ENCODE results near the gene CDH24. TPM values are rescaled to one million over a fixed set of nuclear protein-coding genes. Genes with fewer than 3 reads are reported as not detected.

Gene CDH24
- total and polyA plus RNA-seq, 8 donors, result 1.2 to 14.3 (median 3.7) TPM; not detected in 1

DNA sequence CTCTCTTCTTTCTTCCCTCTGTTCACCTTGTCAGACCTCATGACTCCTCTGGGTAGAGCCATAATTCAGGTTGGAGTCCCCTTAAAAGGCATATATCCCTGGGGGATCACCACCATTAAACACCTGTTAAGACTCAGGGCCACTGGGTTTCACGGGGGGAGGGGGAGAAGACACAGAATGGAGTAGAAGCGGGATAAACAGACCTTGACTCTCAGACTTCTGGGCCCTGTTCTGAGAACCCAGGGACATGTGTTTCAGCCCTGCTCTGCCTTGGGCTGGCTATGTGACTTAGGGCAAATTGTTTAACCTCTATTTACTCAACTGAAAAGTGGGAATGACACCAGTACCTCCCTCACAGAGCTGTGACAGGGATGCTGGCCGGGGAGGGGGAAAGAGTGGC, 4.6 kb downstream of the CDH24 start:
- H3K9me3 ChIP-seq, result no peaks in the 10 kb centered on the region
- H3K4me1 ChIP-seq, result peaks cover 12 to 21% (median 16%) of the 10 kb centered on the region in 4 donors
- H3K36me3 ChIP-seq, result no peaks in the 10 kb centered on the region
- DNase-seq, result no peak
- intact Hi-C loops (cut with DNase I; ENCODE audit: low total_unique reads), result no loop called here
- 67 to 86% (median 80%) methylated on average over 3 of the region's 3 CpGs for WGBS, 5 donors
- H3K27ac ChIP-seq, result no peak overlapping the region
- H3K4me3 ChIP-seq, result no peak overlapping the region
- TF ChIP-seq POLR2A (IDR thresholded peaks at IDR 0.05) (no peak), POLR2AphosphoS5 (IDR thresholded peaks at IDR 0.05) (no peak), EP300 (IDR thresholded peaks at IDR 0.05) (no peak)
- TF ChIP-seq, protein P1, sequence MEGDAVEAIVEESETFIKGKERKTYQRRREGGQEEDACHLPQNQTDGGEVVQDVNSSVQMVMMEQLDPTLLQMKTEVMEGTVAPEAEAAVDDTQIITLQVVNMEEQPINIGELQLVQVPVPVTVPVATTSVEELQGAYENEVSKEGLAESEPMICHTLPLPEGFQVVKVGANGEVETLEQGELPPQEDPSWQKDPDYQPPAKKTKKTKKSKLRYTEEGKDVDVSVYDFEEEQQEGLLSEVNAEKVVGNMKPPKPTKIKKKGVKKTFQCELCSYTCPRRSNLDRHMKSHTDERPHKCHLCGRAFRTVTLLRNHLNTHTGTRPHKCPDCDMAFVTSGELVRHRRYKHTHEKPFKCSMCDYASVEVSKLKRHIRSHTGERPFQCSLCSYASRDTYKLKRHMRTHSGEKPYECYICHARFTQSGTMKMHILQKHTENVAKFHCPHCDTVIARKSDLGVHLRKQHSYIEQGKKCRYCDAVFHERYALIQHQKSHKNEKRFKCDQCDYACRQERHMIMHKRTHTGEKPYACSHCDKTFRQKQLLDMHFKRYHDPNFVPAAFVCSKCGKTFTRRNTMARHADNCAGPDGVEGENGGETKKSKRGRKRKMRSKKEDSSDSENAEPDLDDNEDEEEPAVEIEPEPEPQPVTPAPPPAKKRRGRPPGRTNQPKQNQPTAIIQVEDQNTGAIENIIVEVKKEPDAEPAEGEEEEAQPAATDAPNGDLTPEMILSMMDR (IDR thresholded peaks at IDR 0.05), result no peak
- H3K27me3 ChIP-seq, result peaks cover 0 to 7% (median 0%) of the 10 kb centered on the region in 3 donors

- no peak overlapping the region for H3K27ac ChIP-seq
- TF ChIP-seq POLR2AphosphoS5 (IDR thresholded peaks at IDR 0.05), result no peak
- TF ChIP-seq, protein P1 (IDR thresholded peaks at IDR 0.05), result peak in 4 of 7 experiments; percentile 17 to 59 (median 48)
- DNase-seq, result peak; percentile 55 to 68
- no peak overlapping the region for H3K4me3 ChIP-seq
- intact Hi-C loops (cut with DNase I; ENCODE audit: low total_unique reads), result no loop called here
- no peaks in the 10 kb centered on the region for H3K9me3 ChIP-seq
- WGBS, 5 donors, result 31 to 62% (median 46%) methylated on average over 8 to 14 of the region's 14 CpGs
- H3K4me1 ChIP-seq, result peaks cover 11 to 18% (median 14%) of the 10 kb centered on the region in 4 donors
- H3K36me3 ChIP-seq, result no peaks in the 10 kb centered on the region
- H3K27me3 ChIP-seq, result peaks cover 0 to 10% (median 0%) of the 10 kb centered on the region in 3 donors
Measured at GRCh38 chr14:23052182-23052623, 5.1 kb downstream of the CDH24 start.

DNA sequence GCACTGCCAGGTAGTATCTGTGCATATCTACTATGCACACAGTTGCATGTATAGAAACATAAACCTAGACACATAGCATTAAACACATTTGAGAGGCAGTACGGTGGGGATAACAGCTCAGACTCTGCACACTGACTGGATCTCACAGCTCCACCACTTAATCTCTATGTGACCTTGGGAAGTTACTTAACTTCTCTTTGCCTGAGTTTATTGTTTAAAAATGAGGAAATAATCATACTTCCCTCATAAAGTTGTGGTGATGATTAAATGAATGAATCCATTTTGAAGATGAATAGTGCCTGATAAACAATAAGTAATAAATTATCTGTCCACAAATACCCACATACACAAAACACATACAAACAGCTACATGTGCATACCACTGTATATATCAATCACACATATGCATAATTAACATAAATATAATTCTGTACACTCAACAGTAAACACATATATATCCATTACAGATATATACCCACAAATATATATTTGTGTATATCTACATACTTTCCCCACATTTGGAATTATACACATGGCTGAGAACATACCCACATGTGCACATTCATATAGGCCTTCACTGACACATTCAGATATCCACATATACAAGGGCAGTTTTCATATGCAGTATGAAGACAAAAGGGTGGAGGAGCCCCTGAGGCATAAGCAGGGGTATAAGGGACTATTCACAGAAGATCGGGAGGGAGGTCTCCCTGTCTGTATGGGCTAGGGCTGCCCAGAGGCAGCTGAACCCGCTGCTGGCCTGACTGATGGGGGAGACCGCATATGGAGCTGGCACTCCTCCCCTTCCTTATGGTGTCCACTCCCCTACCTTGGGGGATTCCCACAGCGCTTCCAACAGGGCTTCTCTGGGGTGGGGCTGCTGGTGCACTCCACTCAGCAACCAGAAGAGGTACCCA, 5.9 kb downstream of the CDH24 start:
- Histone ChIP-seq H3K36me3 (no peaks in the 10 kb centered on the region), H3K27me3 (peaks cover 0 to 12% (median 0%) of the 10 kb centered on the region in 3 donors), H3K4me1 (peaks cover 3 to 10% (median 6%) of the 10 kb centered on the region in 4 donors), H3K9me3 (no peaks in the 10 kb centered on the region), H3K4me3 (no peak overlapping the region), H3K27ac (no peak overlapping the region)
- intact Hi-C loops (cut with DNase I; ENCODE audit: low total_unique reads), result no loop called here
- TF ChIP-seq POLR2AphosphoS5 (IDR thresholded peaks at IDR 0.05) (no peak), EP300 (IDR thresholded peaks at IDR 0.05) (no peak), POLR2A (IDR thresholded peaks at IDR 0.05) (no peak)
- TF ChIP-seq, protein P1 (IDR thresholded peaks at IDR 0.05), result no peak
- DNase-seq, result no peak
- 78 to 84% (median 82%) methylated on average over 5 of the region's 5 CpGs for WGBS, 5 donors

DNA sequence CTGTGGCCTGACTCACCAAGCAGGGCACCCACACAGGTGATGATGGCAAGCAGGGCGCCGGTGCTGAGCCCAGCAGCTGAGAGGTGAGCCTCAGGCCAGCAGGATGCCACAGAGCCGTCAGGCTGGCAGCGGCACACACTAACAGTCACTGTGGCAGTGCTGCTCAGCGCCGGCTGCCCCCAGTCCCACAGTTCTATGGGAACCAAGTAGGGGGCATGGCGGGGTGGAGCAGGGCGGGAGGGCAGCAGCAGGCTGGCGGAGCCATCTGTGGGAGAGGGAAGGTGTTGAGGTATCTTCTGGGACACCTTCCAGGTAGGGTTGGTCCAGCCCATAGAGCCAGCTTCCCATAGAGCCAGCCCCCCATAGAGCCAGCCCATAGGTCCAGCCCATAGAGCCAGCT, 8.3 kb downstream of the CDH24 start:
- H3K4me1 ChIP-seq, result peaks cover 0 to 18% (median 8%) of the 10 kb centered on the region in 4 donors
- intact Hi-C loops (cut with DNase I; ENCODE audit: low total_unique reads), result no loop called here
- no peaks in the 10 kb centered on the region for H3K36me3 ChIP-seq
- H3K27me3 ChIP-seq, result peaks cover 0 to 12% (median 0%) of the 10 kb centered on the region in 3 donors
- 96 to 100% (median 98%) methylated on average over 4 to 9 of the region's 9 CpGs for WGBS, 5 donors
- DNase-seq, result no peak
- no peak overlapping the region for H3K27ac ChIP-seq
- no peak overlapping the region for H3K4me3 ChIP-seq
- TF ChIP-seq, protein P1 (IDR thresholded peaks at IDR 0.05), result no peak
- TF ChIP-seq POLR2A (IDR thresholded peaks at IDR 0.05) (no peak), POLR2AphosphoS5 (IDR thresholded peaks at IDR 0.05) (no peak), EP300 (IDR thresholded peaks at IDR 0.05) (no peak)
- no peaks in the 10 kb centered on the region for H3K9me3 ChIP-seq

All from stomach (tissue), 9 donors.